Motor neuron (in vitro differentiated cells): ENCODE results near the gene CNTN6. TPM values are rescaled to one million over a fixed set of nuclear protein-coding genes. Genes with fewer than 3 reads are reported as not detected.
A peak's percentile ranks its signal among the peaks of the same experiment; 100 is the strongest.
"Not testable (repeated sequence)": the region's sequence is repeated elsewhere in the genome, so short reads cannot be mapped to it uniquely, and the experiment has no call there.

ENCODE experiments used
- ATAC-seq, 8 experiments: fragments of 200-7000 bp; cut with Tn5 transposase; replicated peaks in 6 of 8; 2 replicates each; pipeline ENCODE4 v1.8.0; 2021; ENCODE audit warnings: mild to moderate bottlenecking in 8 of 8, moderate library complexity in 8 of 8
- H3K27ac ChIP-seq, 2 donors: fragments of 250-450 bp; sonication (Bioruptor Pico); 2 replicates each; pipeline ENCODE4 v1.9.0; 2021; ENCODE audit warnings: antibody characterized with exemption in 2 of 2, mild to moderate bottlenecking in 2 of 2, moderate library complexity in 1 of 2
- H3K4me1 ChIP-seq, 2 donors: fragments of 250-450 bp; sonication (Bioruptor Pico); replicated peaks in 1 of 2; 2 replicates each; pipeline ENCODE4 v1.6.1; 2021; ENCODE audit warnings: antibody characterized with exemption in 2 of 2, mild to moderate bottlenecking in 2 of 2, moderate library complexity in 1 of 2
- H3K4me3 ChIP-seq, 5 donors: fragments of 250-450 bp; sonication (Bioruptor Pico); 2 replicates each; pipeline ENCODE4 v1.9.0; 2021; ENCODE audit warnings: antibody characterized with exemption in 5 of 5, mild to moderate bottlenecking in 5 of 5, moderate library complexity in 4 of 5
- WGBS, 10 experiments: fragments of 450-650 bp; shearing (Covaris generic); methylation state at CpG; one replicate each; pipeline ENCODE4 v1.0.0; 2022; 5-methylcytosine and 5-hydroxymethylcytosine counted together
- in situ Hi-C, 9 experiments: fragments of 400-800 bp; cut with MboI; loops; one replicate each; pipeline ENCODE4 v1.15.0; 2021; ENCODE audit warnings: low sequenced_read_pairs in 9 of 9, low pct_unique_long_range_greater_than_20kb in 2 of 9; ENCODE audit not compliant: unreplicated experiment in 9 of 9
- total RNA-seq, 8 experiments: library from RNA; unstranded; fragments of 300-600 nt; gene quantifications; 2 replicates each; pipeline versions ENCODE4 v1.2.3 to v1.2.4, GENCODE V29; 2022

Gene CNTN6
- total RNA-seq, 8 experiments from 2014 or later = 0.81 to 9.8 (median 6.0) TPM

- in situ Hi-C loops, H3K27ac ChIP-seq, H3K4me1 ChIP-seq, H3K4me3 ChIP-seq, ATAC-seq: not testable (repeated sequence)
- WGBS, 10 experiments = 10 to 100% (median 85%) methylated on average over 1 to 8 of the region's 23 CpGs; no CpG with 5 or more reads in 5 of the 10 experiments
Observed at GRCh38 chr3:1387396-1387905, 294.6 kb downstream of the CNTN6 start.

- 20 to 100% (median 70%) methylated on average over 1 to 19 of the region's 19 CpGs; no CpG with 5 or more reads in 3 of the 10 experiments for WGBS, 10 experiments
- Histone ChIP-seq H3K4me1 (no peaks in the 10 kb centered on the region), H3K4me3 (no peak overlapping the region), H3K27ac (no peak overlapping the region)
- in situ Hi-C loops = no loop called here
- ATAC-seq = no peak
Observed at GRCh38 chr3:1394188-1394587, 301.4 kb downstream of the CNTN6 start.

- H3K4me3 ChIP-seq = no peak overlapping the region
- H3K27ac ChIP-seq = no peak overlapping the region
- in situ Hi-C loops = no loop called here
- peaks cover 0 to 3% of the 10 kb centered on the region in 2 donors for H3K4me1 ChIP-seq
- 0 to 93% (median 50%) methylated on average over 1 to 3 of the region's 3 CpGs; no CpG with 5 or more reads in 2 of the 10 experiments for whole genome bisulfite sequencing, 10 experiments
- ATAC-seq = no peak
Observed at GRCh38 chr3:1400571-1400970, 307.7 kb downstream of the CNTN6 start.

GRCh38 chr3:1404270-1404962 is 311.6 kb downstream of the CNTN6 start:
- Histone ChIP-seq H3K27ac (no peak overlapping the region), H3K4me1 (peaks cover 0 to 3% of the 10 kb centered on the region in 2 donors), H3K4me3 (no peak overlapping the region)
- ATAC-seq = peak in 5 of 8 experiments; percentile 60 to 92 (median 67)
- in situ Hi-C loops = no loop called here
- WGBS, 10 experiments = 0 to 100% (median 18%) methylated on average over 1 to 2 of the region's 2 CpGs; no CpG with 5 or more reads in 2 of the 10 experiments

- Histone ChIP-seq H3K4me3 (no peak overlapping the region), H3K27ac (no peak overlapping the region), H3K4me1 (peaks cover 0 to 3% of the 10 kb centered on the region in 2 donors)
- in situ Hi-C loops = no loop called here
- no peak for ATAC-seq
Observed at GRCh38 chr3:1406250-1406649, 313.4 kb downstream of the CNTN6 start.

DNA sequence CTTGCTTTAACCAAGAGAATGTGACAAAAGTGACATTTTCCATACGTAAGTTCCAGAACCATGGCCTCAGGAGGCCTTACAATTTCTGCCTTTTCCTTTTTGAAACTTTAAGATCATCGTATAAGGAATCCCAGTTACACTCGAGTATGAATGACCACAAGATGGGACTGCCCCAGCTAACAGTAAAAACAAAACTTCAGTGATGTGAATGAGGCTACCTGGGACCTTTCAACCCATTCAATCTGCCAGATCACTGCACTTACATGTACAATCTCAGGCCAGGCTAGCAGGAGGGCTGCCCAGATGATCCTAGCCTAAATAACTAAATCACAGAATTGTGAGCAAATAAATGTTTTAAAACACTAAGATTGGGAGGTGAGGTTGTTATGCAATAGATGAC is 328.8 kb downstream of the CNTN6 start:
- WGBS, 10 experiments = 0 to 87% (median 17%) methylated on average over 1 to 3 of the region's 3 CpGs; no CpG with 5 or more reads in 2 of the 10 experiments
- no peak overlapping the region for H3K4me3 ChIP-seq
- no peak overlapping the region for H3K27ac ChIP-seq
- no peak for ATAC-seq
- in situ Hi-C loops = no loop called here
- no peaks in the 10 kb centered on the region for H3K4me1 ChIP-seq

- in situ Hi-C loops = no loop called here
- H3K4me3 ChIP-seq = no peak overlapping the region
- peak in 5 of 8 experiments; percentile 39 to 68 (median 41) for ATAC-seq
- 0 to 50% (median 20%) methylated on average over 1 to 2 of the region's 3 CpGs; no CpG with 5 or more reads in 3 of the 10 experiments for WGBS, 10 experiments
- no peaks in the 10 kb centered on the region for H3K4me1 ChIP-seq
- no peak overlapping the region for H3K27ac ChIP-seq
Observed at GRCh38 chr3:1423566-1424089, 330.8 kb downstream of the CNTN6 start.

GRCh38 chr3:1439395-1439794 is 346.6 kb downstream of the CNTN6 start:
- in situ Hi-C loops = no loop called here
- H3K4me1 ChIP-seq = no peaks in the 10 kb centered on the region
- H3K27ac ChIP-seq = no peak overlapping the region
- no peak overlapping the region for H3K4me3 ChIP-seq
- no peak for ATAC-seq
- WGBS, 10 experiments = 14 to 100% (median 71%) methylated on average over 1 to 2 of the region's 2 CpGs; no CpG with 5 or more reads in 4 of the 10 experiments

DNA sequence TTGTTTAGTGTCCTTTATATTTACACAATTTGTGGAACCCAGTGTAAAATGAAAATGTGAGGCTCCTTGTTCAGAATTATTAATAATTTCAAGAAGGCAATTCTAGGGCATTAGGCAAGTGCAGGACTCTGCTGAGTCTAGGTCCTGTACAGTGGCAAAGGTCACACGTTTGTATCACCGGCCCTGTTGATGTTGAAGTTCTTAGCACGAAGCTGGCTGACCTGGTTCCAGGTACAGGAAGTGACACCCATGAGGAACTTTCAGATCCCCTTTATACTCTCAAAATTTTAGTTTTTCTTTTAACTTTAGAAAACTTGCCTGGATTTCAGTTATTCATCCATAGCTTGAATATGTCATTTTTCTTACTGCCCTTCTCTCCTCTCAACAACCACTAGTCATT is 349.4 kb downstream of the CNTN6 start:
- H3K27ac ChIP-seq = no peak overlapping the region
- ATAC-seq = no peak
- no peak overlapping the region for H3K4me3 ChIP-seq
- in situ Hi-C loops = no loop called here
- WGBS, 10 experiments = 18 to 100% (median 70%) methylated on average over 1 to 3 of the region's 3 CpGs; no CpG with 5 or more reads in 4 of the 10 experiments
- H3K4me1 ChIP-seq = no peaks in the 10 kb centered on the region

GRCh38 chr3:1444195-1444594 is 351.4 kb downstream of the CNTN6 start:
- WGBS, 10 experiments = 0 to 100% (median 57%) methylated on average over 1 to 3 of the region's 3 CpGs; no CpG with 5 or more reads in 2 of the 10 experiments
- Histone ChIP-seq H3K27ac (no peak overlapping the region), H3K4me3 (no peak overlapping the region), H3K4me1 (no peaks in the 10 kb centered on the region)
- ATAC-seq = no peak
- in situ Hi-C loops = no loop called here

- Histone ChIP-seq H3K27ac (no peak overlapping the region), H3K4me1 (no peaks in the 10 kb centered on the region), H3K4me3 (no peak overlapping the region)
- in situ Hi-C loops = no loop called here
- ATAC-seq = no peak
Observed at GRCh38 chr3:1446531-1446930, 353.7 kb downstream of the CNTN6 start.

GRCh38 chr3:1447452-1447851 is 354.6 kb downstream of the CNTN6 start:
- 0 to 100% (median 85%) methylated on average over 1 of the region's 1 CpG; no CpG with 5 or more reads in 1 of the 10 experiments for WGBS, 10 experiments
- H3K27ac ChIP-seq = no peak overlapping the region
- no peak for ATAC-seq
- no peak overlapping the region for H3K4me3 ChIP-seq
- no peaks in the 10 kb centered on the region for H3K4me1 ChIP-seq
- in situ Hi-C loops = no loop called here

GRCh38 chr3:1448443-1448842 is 355.6 kb downstream of the CNTN6 start:
- H3K27ac ChIP-seq = no peak overlapping the region
- H3K4me3 ChIP-seq = no peak overlapping the region
- no peak for ATAC-seq
- no peaks in the 10 kb centered on the region for H3K4me1 ChIP-seq
- in situ Hi-C loops = no loop called here
